HepG2 (cell line): ENCODE data around the gene DDT. TPM values are rescaled to one million over a fixed set of nuclear protein-coding genes. Genes with fewer than 3 reads are reported as not detected.
"Not testable (repeated sequence)": the region's sequence is repeated elsewhere in the genome, so short reads cannot be mapped to it uniquely, and the experiment has no call there.

Experiments
- ATAC-seq: fragments of 200-7000 bp; cut with Tn5 transposase; 3 replicates; pipeline ENCODE4 v1.9.1; 2020; ENCODE audit warnings: mild to moderate bottlenecking, moderate library complexity
- BruUV-seq: library from RNA; stranded (reverse); fragments of 400-500 nt; replicated peaks from 2 replicates; lab custom pipeline; 2021; lab: Mats Ljungman, UMichigan
- CTCF ChIA-PET: fragments of 300-600 bp; formaldehyde crosslinking; extraction: SDS; loops from one replicate; lab custom pipeline; 2021; ENCODE audit warnings: low total read pairs, inconsistent platforms, low intra/inter-chr PET ratio; lab: Yijun Ruan, JAX
- POLR2A ChIA-PET: fragments of 350-600 bp; sonication (Branson Sonifier 250); formaldehyde crosslinking; loops from one replicate; lab custom pipeline; 2020; ENCODE audit warnings: antibody characterized with exemption, inconsistent platforms; lab: Yijun Ruan, JAX
- DNase-seq: peaks from one replicate; pipeline ENCODE4 v3.0.0-alpha.2; 2015; ENCODE audit warnings: low spot score
- FAIRE-seq: peaks from 3 replicates; lab custom pipeline; 2011; peaks lifted over from hg19 to GRCh38; lab: Jason Lieb, UNC
- H2AFZ ChIP-seq: one replicate; pipeline ENCODE4 v1.6.1; 2011; ENCODE audit warnings: low read length, inconsistent platforms
- H3K27ac ChIP-seq: fragments of 300-600 bp; 3 replicates; pipeline ENCODE4 v1.8.0; 2011; ENCODE audit warnings: mixed run types, mild to moderate bottlenecking, mixed read lengths, low read length, inconsistent platforms; ENCODE audit not compliant: insufficient read depth; ENCODE audit errors: extremely low read length
- H3K27me3 ChIP-seq, 2 experiments: fragments of 200-600 bp in 1 of 2; 2 replicates in 1 of 2; 3 replicates in 1 of 2; pipeline versions ENCODE4 v1.6.0 to v1.8.0; 2011; ENCODE audit warnings: low read length in 2 of 2, mild to moderate bottlenecking in 2 of 2, moderate library complexity in 2 of 2, inconsistent platforms in 1 of 2; ENCODE audit not compliant: insufficient read depth in 2 of 2, control insufficient read depth in 1 of 2
- H3K36me3 ChIP-seq, 2 experiments: fragments of 200-600 bp in 1 of 2; replicated peaks in 1 of 2; 2 replicates in 1 of 2; 3 replicates in 1 of 2; pipeline versions ENCODE4 v1.5.1 to v1.8.0; 2011; ENCODE audit warnings: low read length in 2 of 2, inconsistent platforms in 1 of 2; ENCODE audit not compliant: insufficient read depth in 2 of 2, control insufficient read depth in 1 of 2
- H3K4me1 ChIP-seq: 2 replicates; pipeline ENCODE4 v1.5.1; 2012; ENCODE audit warnings: low read length, inconsistent platforms; ENCODE audit not compliant: insufficient read depth
- H3K4me2 ChIP-seq: 2 replicates; pipeline ENCODE4 v1.6.0; 2011; ENCODE audit warnings: low read depth, low read length, inconsistent platforms
- H3K4me3 ChIP-seq, 3 experiments: fragments of 200-600 bp in 1 of 3; sonication (generic), shearing (Covaris generic) in 1 of 3; replicated peaks in 1 of 3; 2 replicates each; pipeline ENCODE4 v1.5.1; 2011 to 2016; ENCODE audit warnings: low read length in 3 of 3, inconsistent platforms in 2 of 3, low read depth in 2 of 3, mild to moderate bottlenecking in 2 of 3, control low read depth in 1 of 3, mixed read lengths in 1 of 3; ENCODE audit not compliant: insufficient read depth in 1 of 3
- H3K79me2 ChIP-seq: one replicate; pipeline ENCODE4 v1.6.1; 2011; ENCODE audit warnings: low read length, inconsistent platforms; ENCODE audit not compliant: insufficient read depth
- H3K9ac ChIP-seq: 2 replicates; pipeline ENCODE4 v1.6.0; 2011; ENCODE audit warnings: mild to moderate bottlenecking, low read depth, low read length, inconsistent platforms; ENCODE audit not compliant: insufficient read depth
- H3K9me3 ChIP-seq: 2 replicates; pipeline ENCODE4 v1.5.1; 2012; ENCODE audit warnings: mild to moderate bottlenecking, low read length
- H4K20me1 ChIP-seq: 2 replicates; pipeline ENCODE4 v1.6.0; 2011; ENCODE audit warnings: inconsistent platforms, mild to moderate bottlenecking, low read length, moderate library complexity; ENCODE audit not compliant: insufficient read depth
- BORCS8-MEF2B ChIP-seq: sonication (generic); formaldehyde crosslinking; IDR thresholded peaks from 2 replicates; pipeline ENCODE4 v1.8.0; 2022; ENCODE audit warnings: mild to moderate bottlenecking, missing genetic modification reagents
- FOSL2 ChIP-seq: sonication (generic); formaldehyde crosslinking; IDR thresholded peaks from 2 replicates; pipeline ENCODE4 v1.4.0; 2020; ENCODE audit warnings: missing genetic modification reagents
- GATAD2A ChIP-seq: IDR thresholded peaks from 2 replicates; pipeline ENCODE4 v1.6.1; 2016
- KDM2A ChIP-seq: sonication (generic); formaldehyde crosslinking; IDR thresholded peaks from 2 replicates; pipeline ENCODE4 v1.4.0; 2020; ENCODE audit warnings: low read depth, missing genetic modification reagents, borderline replicate concordance
- LCORL ChIP-seq, 2 experiments: fragments of 450-650 bp in 1 of 2; sonication (generic) in 1 of 2; formaldehyde crosslinking in 1 of 2; IDR thresholded peaks; 2 replicates each; pipeline versions ENCODE4 v1.5.0 to v1.6.1; 2017 to 2020; ENCODE audit warnings: antibody characterized with exemption in 1 of 2, missing genetic modification reagents in 1 of 2
- MYC ChIP-seq: sonication (generic); formaldehyde crosslinking; IDR thresholded peaks from 2 replicates; pipeline ENCODE4 v1.9.0; 2021; ENCODE audit warnings: missing genetic modification reagents, borderline replicate concordance
- NR2F6 ChIP-seq, 2 experiments: IDR thresholded peaks; 2 replicates each; pipeline ENCODE4 v1.6.1; 2016; ENCODE audit warnings: antibody characterized with exemption in 1 of 2, mild to moderate bottlenecking in 1 of 2
- RAD21 ChIP-seq: fragments of 450-650 bp; formaldehyde crosslinking; IDR thresholded peaks from 2 replicates; pipeline ENCODE4 v1.5.0; 2020; ENCODE audit warnings: mild to moderate bottlenecking
- REPIN1 ChIP-seq: sonication (generic); formaldehyde crosslinking; IDR thresholded peaks from 2 replicates; pipeline ENCODE4 v1.8.0; 2022; ENCODE audit warnings: missing genetic modification reagents, low read depth, mild to moderate bottlenecking, borderline replicate concordance
- SAP130 ChIP-seq: IDR thresholded peaks from 2 replicates; pipeline ENCODE4 v1.6.1; 2016; ENCODE audit warnings: low read depth
- SMC3 ChIP-seq: IDR thresholded peaks from 2 replicates; pipeline ENCODE4 v1.6.1; 2011; ENCODE audit warnings: low read length, improper control_type of control experiment
- STAG1 ChIP-seq: sonication (generic); formaldehyde crosslinking; IDR thresholded peaks from 2 replicates; pipeline ENCODE4 v1.4.0; 2020; ENCODE audit warnings: missing genetic modification reagents
- TFE3 ChIP-seq: IDR thresholded peaks from 2 replicates; pipeline ENCODE4 v1.6.1; 2016
- THAP11 ChIP-seq: IDR thresholded peaks from 2 replicates; pipeline ENCODE4 v1.6.1; 2016; ENCODE audit warnings: missing biosample characterization, missing genetic modification reagents
- ZMYM4 ChIP-seq: sonication (generic); formaldehyde crosslinking; IDR thresholded peaks from 2 replicates; pipeline ENCODE4 v1.8.1; 2023; ENCODE audit warnings: mild to moderate bottlenecking, missing genetic modification reagents
- whole genome bisulfite sequencing: methylation state at CpG from one replicate; pipeline ENCODE4 v1.1.6; 2017; ENCODE audit warnings: low lambda C conversion rate; 5-methylcytosine and 5-hydroxymethylcytosine counted together
- in situ Hi-C: cut with HindIII; loops from 2 replicates; pipeline ENCODE4 v1.10.0; 2017; ENCODE audit warnings: low pct_unique_long_range_greater_than_20kb; ENCODE audit not compliant: extremely low pct_ligation_motif_present
- intact Hi-C: fragments of 100-400 bp; cut with micrococcal nuclease; formaldehyde crosslinking; loops from one replicate; pipeline ENCODE4 v1.10.0; 2022; ENCODE audit not compliant: unreplicated experiment
- polyA plus RNA-seq, 8 experiments: library from polyadenylated mRNA; depleted of rRNA in 3 of 8; stranded (reverse) in 7 of 8; unstranded in 1 of 8; fragments of >200 nt; fragmentation: Illumina TruSeq in 4 of 8; extraction: Trizol in 4 of 8; gene quantifications; 2 replicates each; pipeline versions ENCODE4 v1.2.1 to v1.2.3, GENCODE V29; 2011 to 2016; ENCODE audit warnings: low read depth in 4 of 8, missing spikeins in 1 of 8, mixed read lengths in 1 of 8; ENCODE audit not compliant: insufficient read depth in 1 of 8
- total RNA-seq, 5 experiments: library from RNA; depleted of rRNA; stranded (reverse); fragments of >200 nt; fragmentation: Illumina TruSeq; extraction: Trizol; gene quantifications; 2 replicates each; pipeline ENCODE4 v1.2.3, GENCODE V29; 2016; ENCODE audit warnings: low read depth in 1 of 5
- TF ChIP-seq, protein P1 (sequence below): IDR thresholded peaks from 2 replicates; pipeline ENCODE4 v1.6.1; 2012; ENCODE audit warnings: inconsistent platforms
- TF ChIP-seq, protein P2 (sequence below): sonication (generic); formaldehyde crosslinking; IDR thresholded peaks from 2 replicates; pipeline ENCODE4 v1.5.0; 2020; ENCODE audit warnings: mild to moderate bottlenecking, missing genetic modification reagents, moderate library complexity
- TF ChIP-seq, protein P3 (sequence below): sonication (generic); formaldehyde crosslinking; IDR thresholded peaks from 2 replicates; pipeline ENCODE4 v1.4.0; 2020; ENCODE audit warnings: missing genetic modification reagents, borderline replicate concordance

Gene DDT
- total and polyA plus RNA-seq, 2 of the 13 experiments (the other 11 are each of a cell fraction or from before 2014, with no cell fraction given): 143 to 181 TPM

GRCh38 chr22:23956301-23956900 is 17.8 kb downstream of the DDT start:
- H3K79me2 ChIP-seq; H3K27me3 ChIP-seq; BruUV-seq; H3K9me3 ChIP-seq; POLR2A ChIA-PET; H3K36me3 ChIP-seq; H3K27ac ChIP-seq; H3K9ac ChIP-seq; H3K4me3 ChIP-seq; in situ Hi-C loops; H2AFZ ChIP-seq; H3K4me1 ChIP-seq; H4K20me1 ChIP-seq; TF ChIP-seq NR2F6, LCORL (IDR thresholded peaks at IDR 0.05): not testable (repeated sequence)
- DNase-seq (peak; percentile 65), ATAC-seq (peak; percentile 70), FAIRE-seq (peak; percentile 90)
- CTCF ChIA-PET: interaction anchor here (0.9 kb wide), 1 partner anchor 219 kb away, joined by 5 read pairs; no protein-coding TSS in a partner anchor
- WGBS: 20% methylated on average over 12 of the region's 12 CpGs
- 0 out of 2 replicates have a peak overlapping the region, but pooled peaks have one; percentile 10 for H3K4me2 ChIP-seq
- intact Hi-C loops: loop anchor here (10.0 kb wide), 1 partner anchor 288 kb away; the partner anchor contains the start of gene GGT5
- TF ChIP-seq NR2F6 (CRISPR knock-in tag; IDR thresholded peaks at IDR 0.05) (peak; percentile 52; the same call in 1 of the 2 replicates), GATAD2A (CRISPR knock-in tag) (peak; percentile 40; the same call in 1 of the 2 replicates), SAP130 (peak; percentile 25; the same call in 1 of the 2 replicates), SMC3 (peak; percentile 85), BORCS8-MEF2B (CRISPR knock-in tag) (0 out of 2 replicates have a peak, but pooled peaks have one; percentile 50), ZMYM4 (CRISPR knock-in tag) (0 out of 2 replicates have a peak, but pooled peaks have one; percentile 14), MYC (CRISPR knock-in tag) (0 out of 2 replicates have a peak, but pooled peaks have one; percentile 45), RAD21 (CRISPR knock-in tag) (peak; percentile 88), REPIN1 (CRISPR knock-in tag) (peak; percentile 21; the same call in 1 of the 2 replicates), LCORL (CRISPR knock-in tag; IDR thresholded peaks at IDR 0.05) (0 out of 2 replicates have a peak, but pooled peaks have one; percentile 25), FOSL2 (peak; percentile 28; the same call in 1 of the 2 replicates), KDM2A (CRISPR knock-in tag) (0 out of 2 replicates have a peak, but pooled peaks have one; percentile 24), THAP11 (0 out of 2 replicates have a peak, but pooled peaks have one; percentile 17), TFE3 (peak; percentile 21; the same call in 1 of the 2 replicates), STAG1 (CRISPR knock-in tag) (peak; percentile 95)
- TF ChIP-seq, protein P1, sequence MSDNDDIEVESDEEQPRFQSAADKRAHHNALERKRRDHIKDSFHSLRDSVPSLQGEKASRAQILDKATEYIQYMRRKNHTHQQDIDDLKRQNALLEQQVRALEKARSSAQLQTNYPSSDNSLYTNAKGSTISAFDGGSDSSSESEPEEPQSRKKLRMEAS: 0 out of 2 replicates have a peak, but pooled peaks have one; percentile 16
- TF ChIP-seq, protein P2, sequence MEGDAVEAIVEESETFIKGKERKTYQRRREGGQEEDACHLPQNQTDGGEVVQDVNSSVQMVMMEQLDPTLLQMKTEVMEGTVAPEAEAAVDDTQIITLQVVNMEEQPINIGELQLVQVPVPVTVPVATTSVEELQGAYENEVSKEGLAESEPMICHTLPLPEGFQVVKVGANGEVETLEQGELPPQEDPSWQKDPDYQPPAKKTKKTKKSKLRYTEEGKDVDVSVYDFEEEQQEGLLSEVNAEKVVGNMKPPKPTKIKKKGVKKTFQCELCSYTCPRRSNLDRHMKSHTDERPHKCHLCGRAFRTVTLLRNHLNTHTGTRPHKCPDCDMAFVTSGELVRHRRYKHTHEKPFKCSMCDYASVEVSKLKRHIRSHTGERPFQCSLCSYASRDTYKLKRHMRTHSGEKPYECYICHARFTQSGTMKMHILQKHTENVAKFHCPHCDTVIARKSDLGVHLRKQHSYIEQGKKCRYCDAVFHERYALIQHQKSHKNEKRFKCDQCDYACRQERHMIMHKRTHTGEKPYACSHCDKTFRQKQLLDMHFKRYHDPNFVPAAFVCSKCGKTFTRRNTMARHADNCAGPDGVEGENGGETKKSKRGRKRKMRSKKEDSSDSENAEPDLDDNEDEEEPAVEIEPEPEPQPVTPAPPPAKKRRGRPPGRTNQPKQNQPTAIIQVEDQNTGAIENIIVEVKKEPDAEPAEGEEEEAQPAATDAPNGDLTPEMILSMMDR: peak; percentile 93
- TF ChIP-seq, protein P3, sequence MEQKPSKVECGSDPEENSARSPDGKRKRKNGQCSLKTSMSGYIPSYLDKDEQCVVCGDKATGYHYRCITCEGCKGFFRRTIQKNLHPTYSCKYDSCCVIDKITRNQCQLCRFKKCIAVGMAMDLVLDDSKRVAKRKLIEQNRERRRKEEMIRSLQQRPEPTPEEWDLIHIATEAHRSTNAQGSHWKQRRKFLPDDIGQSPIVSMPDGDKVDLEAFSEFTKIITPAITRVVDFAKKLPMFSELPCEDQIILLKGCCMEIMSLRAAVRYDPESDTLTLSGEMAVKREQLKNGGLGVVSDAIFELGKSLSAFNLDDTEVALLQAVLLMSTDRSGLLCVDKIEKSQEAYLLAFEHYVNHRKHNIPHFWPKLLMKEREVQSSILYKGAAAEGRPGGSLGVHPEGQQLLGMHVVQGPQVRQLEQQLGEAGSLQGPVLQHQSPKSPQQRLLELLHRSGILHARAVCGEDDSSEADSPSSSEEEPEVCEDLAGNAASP (CRISPR knock-in tag): peak; percentile 32; the same call in 1 of the 2 replicates
